Ishikawa (cell line): ENCODE measurements around the gene TTC9.
A peak's percentile ranks its signal among the peaks of the same experiment; 100 is the strongest.

Experiments
- CEBPB ChIP-seq: IDR thresholded peaks from 2 replicates; pipeline ENCODE4 v1.6.1; 2012
- CREB1 ChIP-seq: IDR thresholded peaks from 2 replicates; pipeline ENCODE4 v1.6.1; 2012; ENCODE audit warnings: low read depth
- EGR1 ChIP-seq: IDR thresholded peaks from 2 replicates; pipeline ENCODE4 v1.6.1; 2012
- EP300 ChIP-seq: IDR thresholded peaks from 2 replicates; pipeline ENCODE4 v1.6.1; 2012; ENCODE audit warnings: borderline replicate concordance
- FOXM1 ChIP-seq: IDR thresholded peaks from 2 replicates; pipeline ENCODE4 v1.6.1; 2012; ENCODE audit warnings: low read depth, borderline replicate concordance
- MAX ChIP-seq: IDR thresholded peaks from 2 replicates; pipeline ENCODE4 v1.6.1; 2012
- NFIC ChIP-seq: IDR thresholded peaks from 2 replicates; pipeline ENCODE4 v1.6.1; 2012
- RAD21 ChIP-seq: IDR thresholded peaks from 2 replicates; pipeline ENCODE4 v1.6.1; 2012; ENCODE audit warnings: low read depth
- REST ChIP-seq: IDR thresholded peaks from 2 replicates; pipeline ENCODE4 v1.6.1; 2012; ENCODE audit warnings: low read depth, mild to moderate bottlenecking
- TAF1 ChIP-seq: IDR thresholded peaks from 2 replicates; pipeline ENCODE4 v1.6.1; 2012; ENCODE audit warnings: low read depth, mild to moderate bottlenecking
- TCF12 ChIP-seq: IDR thresholded peaks from 2 replicates; pipeline ENCODE4 v1.6.1; 2012; ENCODE audit warnings: low read depth
- TEAD4 ChIP-seq: IDR thresholded peaks from 2 replicates; pipeline ENCODE4 v1.6.1; 2012
- USF1 ChIP-seq: IDR thresholded peaks from 2 replicates; pipeline ENCODE4 v1.6.1; 2012
- YY1 ChIP-seq: IDR thresholded peaks from 2 replicates; pipeline ENCODE4 v1.6.1; 2012; ENCODE audit warnings: low read depth
- ZBTB7A ChIP-seq: IDR thresholded peaks from 2 replicates; pipeline ENCODE4 v1.6.1; 2012; ENCODE audit warnings: low read depth

TTC9 gene

GRCh38 chr14:70631948-70632347 is 9.8 kb upstream of the TTC9 start:
- TF ChIP-seq EP300 (no peak), REST (no peak), CREB1 (no peak), FOXM1 (no peak), ZBTB7A (no peak), TCF12 (no peak), RAD21 (no peak), EGR1 (no peak), MAX (no peak), YY1 (no peak), NFIC (no peak)

GRCh38 chr14:70635971-70636595 is 5.6 kb upstream of the TTC9 start:
- no peak for TF ChIP-seq TAF1
- no peak for TF ChIP-seq CEBPB
- TF ChIP-seq TEAD4: no peak
- TF ChIP-seq RAD21: no peak
- TF ChIP-seq YY1: no peak
- TF ChIP-seq REST: no peak
- TF ChIP-seq TCF12: no peak
- TF ChIP-seq MAX: no peak
- TF ChIP-seq EP300: no peak
- no peak for TF ChIP-seq USF1
- TF ChIP-seq FOXM1: no peak
- TF ChIP-seq ZBTB7A: no peak
- no peak for TF ChIP-seq NFIC
- TF ChIP-seq CREB1: no peak
- TF ChIP-seq EGR1: no peak

GRCh38 chr14:70638416-70638815 is 3.3 kb upstream of the TTC9 start:
- no peak for TF ChIP-seq REST
- no peak for TF ChIP-seq TCF12
- no peak for TF ChIP-seq TAF1
- no peak for TF ChIP-seq CREB1
- TF ChIP-seq EP300: no peak
- no peak for TF ChIP-seq USF1
- no peak for TF ChIP-seq ZBTB7A
- TF ChIP-seq EGR1: no peak
- no peak for TF ChIP-seq TEAD4
- TF ChIP-seq YY1: no peak

- TF ChIP-seq MAX: peak; percentile 21; the same call in 1 of the 2 replicates
- no peak for TF ChIP-seq RAD21
- TF ChIP-seq FOXM1: no peak
- no peak for TF ChIP-seq REST
- TF ChIP-seq EGR1: no peak
- TF ChIP-seq ZBTB7A: 0 out of 2 replicates have a peak, but pooled peaks have one; percentile 27
Observed at GRCh38 chr14:70640938-70641547, 673 bp upstream of the TTC9 start.
